Measurements from ENCODE around the gene ARHGEF37.
"Not testable (repeated sequence)": the region's sequence is repeated elsewhere in the genome, so short reads cannot be mapped to it uniquely, and the experiment has no call there.

The ARHGEF37 gene

GRCh38 chr5:149645236-149645635, 63.9 kb downstream of the ARHGEF37 start:
- no peak for DNase-seq (ENCODE audit: low read depth in 1 of 2, low spot score in 1 of 2)

GRCh38 chr5:149645725-149646124, 64.4 kb downstream of the ARHGEF37 start:
- DNase-seq (ENCODE audit: low read depth in 1 of 2, low spot score in 1 of 2): no peak

GRCh38 chr5:149646564-149646963, 65.3 kb downstream of the ARHGEF37 start:
- no peak for DNase-seq (ENCODE audit: low read depth in 1 of 2, low spot score in 1 of 2)

- DNase-seq (ENCODE audit: low read depth in 1 of 2, low spot score in 1 of 2): no peak
Observed at GRCh38 chr5:149647334-149647733, 66.0 kb downstream of the ARHGEF37 start.

- DNase-seq (ENCODE audit: low read depth in 1 of 2, low spot score in 1 of 2): not testable (repeated sequence)
Observed at GRCh38 chr5:149648464-149649393, 67.4 kb downstream of the ARHGEF37 start.

- not testable (repeated sequence) for DNase-seq (ENCODE audit: low read depth in 1 of 2, low spot score in 1 of 2)
Observed at GRCh38 chr5:149649730-149650129, 68.4 kb downstream of the ARHGEF37 start.

- DNase-seq (ENCODE audit: low read depth in 1 of 2, low spot score in 1 of 2): no peak
Observed at GRCh38 chr5:149651686-149652085, 70.4 kb downstream of the ARHGEF37 start.

- DNase-seq (ENCODE audit: low read depth in 1 of 2, low spot score in 1 of 2): no peak
Observed at GRCh38 chr5:149652697-149653096, 71.4 kb downstream of the ARHGEF37 start.

GRCh38 chr5:149654231-149654630, 72.9 kb downstream of the ARHGEF37 start:
- no peak for DNase-seq (ENCODE audit: low read depth in 1 of 2, low spot score in 1 of 2)

- no peak for DNase-seq (ENCODE audit: low read depth in 1 of 2, low spot score in 1 of 2)
Observed at GRCh38 chr5:149654883-149655505, 73.7 kb downstream of the ARHGEF37 start.

- no peak for DNase-seq (ENCODE audit: low read depth in 1 of 2, low spot score in 1 of 2)
Observed at GRCh38 chr5:149656576-149657182, 75.4 kb downstream of the ARHGEF37 start.

- no peak for DNase-seq (ENCODE audit: low read depth in 1 of 2, low spot score in 1 of 2)
Observed at GRCh38 chr5:149657324-149657723, 76.0 kb downstream of the ARHGEF37 start.

GRCh38 chr5:149658299-149658698, 77.0 kb downstream of the ARHGEF37 start:
- no peak for DNase-seq (ENCODE audit: low read depth in 1 of 2, low spot score in 1 of 2)

GRCh38 chr5:149664083-149664482, 82.8 kb downstream of the ARHGEF37 start:
- no peak for DNase-seq (ENCODE audit: low read depth in 1 of 2, low spot score in 1 of 2)

GRCh38 chr5:149664666-149665415, 83.5 kb downstream of the ARHGEF37 start:
- no peak for DNase-seq (ENCODE audit: low read depth in 1 of 2, low spot score in 1 of 2)

GRCh38 chr5:149665416-149666175, 84.3 kb downstream of the ARHGEF37 start:
- no peak for DNase-seq (ENCODE audit: low read depth in 1 of 2, low spot score in 1 of 2)

GRCh38 chr5:149666212-149666852, 85.0 kb downstream of the ARHGEF37 start:
- DNase-seq (ENCODE audit: low read depth in 1 of 2, low spot score in 1 of 2): no peak

GRCh38 chr5:149667084-149667828, 86.0 kb downstream of the ARHGEF37 start:
- no peak for DNase-seq (ENCODE audit: low read depth in 1 of 2, low spot score in 1 of 2)

- no peak for DNase-seq (ENCODE audit: low read depth in 1 of 2, low spot score in 1 of 2)
Observed at GRCh38 chr5:149667829-149668330, 86.6 kb downstream of the ARHGEF37 start.
